Gastroesophageal sphincter (tissue), 3 donors: ENCODE data around the gene PPP2R5E.

ENCODE experiments used
- CTCF ChIP-seq, 4 experiments: fragments of 200-600 bp in 2 of 4; fragments of 450-650 bp in 2 of 4; sonication (generic) in 1 of 4; IDR thresholded peaks; one replicate each; pipeline ENCODE4 v1.5.1; 2017 to 2019; ENCODE audit warnings: antibody characterized with exemption in 4 of 4, mild to moderate bottlenecking in 2 of 4, moderate library complexity in 2 of 4
- POLR2A ChIP-seq, 2 donors: fragments of 450-650 bp; IDR thresholded peaks; one replicate each; pipeline ENCODE4 v1.6.1; 2017; ENCODE audit warnings: antibody characterized with exemption in 2 of 2, mild to moderate bottlenecking in 2 of 2, moderate library complexity in 1 of 2
- POLR2AphosphoS5 ChIP-seq: sonication (generic); formaldehyde crosslinking; IDR thresholded peaks from one replicate; pipeline ENCODE4 v1.6.1; 2017; ENCODE audit warnings: antibody characterized with exemption

DNA sequence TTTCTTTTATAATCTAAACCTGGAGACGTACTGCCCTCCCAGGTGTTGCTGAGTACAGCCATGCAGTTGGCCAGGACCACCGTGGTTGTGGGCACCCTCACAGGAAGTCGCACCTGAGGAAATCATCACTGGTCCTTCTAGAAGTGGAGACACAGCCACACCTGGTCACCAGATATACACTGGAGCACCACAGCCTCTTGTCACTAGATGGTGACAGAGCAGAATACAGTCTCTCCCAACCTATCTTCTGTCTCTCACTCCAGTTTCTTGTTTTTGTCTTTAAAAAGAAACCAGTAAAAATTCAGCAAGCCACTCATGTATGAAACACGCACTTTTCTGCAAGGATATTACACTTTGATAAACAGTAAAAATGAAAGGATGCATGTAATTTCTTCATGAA is 181.4 kb downstream of the PPP2R5E start:
- TF ChIP-seq POLR2A (IDR thresholded peaks at IDR 0.05) (no peak), POLR2AphosphoS5 (no peak), CTCF (IDR thresholded peaks at IDR 0.05) (no peak)
